ENCODE results near the gene EHBP1.
"Not testable (repeated sequence)": the region's sequence is repeated elsewhere in the genome, so short reads cannot be mapped to it uniquely, and the experiment has no call there.

EHBP1 gene

DNA sequence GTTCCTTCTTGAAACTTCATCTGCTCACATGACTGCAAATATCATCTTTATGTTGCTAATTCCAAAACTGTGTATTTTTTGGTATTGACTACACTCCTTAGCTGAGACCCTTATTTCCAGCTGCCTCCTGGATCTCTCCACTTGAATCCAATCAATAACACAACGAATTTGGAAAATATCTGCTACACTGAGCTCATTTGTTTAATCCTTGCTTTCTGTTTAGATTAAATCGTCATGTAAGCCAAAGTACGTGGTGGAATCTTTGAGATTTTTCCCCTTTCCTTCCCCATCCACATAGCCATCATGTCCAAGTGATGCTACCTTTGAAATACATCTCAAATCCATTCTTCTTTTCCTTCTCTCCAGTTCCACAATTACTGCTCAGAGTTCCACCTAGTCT lies 360.8 kb downstream of the EHBP1 start:
- Histone ChIP-seq H3K4me1 (ENCODE audit: insufficient read depth, insufficient read length) (no peaks in the 10 kb centered on the region), H3K4me3 (ENCODE audit: insufficient read length, low read depth) (no peak overlapping the region), H3K36me3 (ENCODE audit: insufficient read depth, insufficient read length, low read length) (no peaks in the 10 kb centered on the region), H3K9ac (ENCODE audit: insufficient read length, low read depth) (no peak overlapping the region), H3K27me3 (ENCODE audit: insufficient read depth, insufficient read length) (peaks cover 25% of the 10 kb centered on the region), H3K9me3 (ENCODE audit: insufficient read depth, low read length) (no peaks in the 10 kb centered on the region)
- DNase-seq (ENCODE audit: low read depth, low spot score): no peak
- TF ChIP-seq YY1 (IDR thresholded peaks at IDR 0.05; ENCODE audit: insufficient read depth, insufficient read length): no peak
- TF ChIP-seq ZNF274 (IDR thresholded peaks at IDR 0.05; ENCODE audit: low read depth, low read length): no peak
- TF ChIP-seq SUZ12 (IDR thresholded peaks at IDR 0.05; ENCODE audit: extremely low read depth, insufficient read depth, insufficient read length): no peak

DNA sequence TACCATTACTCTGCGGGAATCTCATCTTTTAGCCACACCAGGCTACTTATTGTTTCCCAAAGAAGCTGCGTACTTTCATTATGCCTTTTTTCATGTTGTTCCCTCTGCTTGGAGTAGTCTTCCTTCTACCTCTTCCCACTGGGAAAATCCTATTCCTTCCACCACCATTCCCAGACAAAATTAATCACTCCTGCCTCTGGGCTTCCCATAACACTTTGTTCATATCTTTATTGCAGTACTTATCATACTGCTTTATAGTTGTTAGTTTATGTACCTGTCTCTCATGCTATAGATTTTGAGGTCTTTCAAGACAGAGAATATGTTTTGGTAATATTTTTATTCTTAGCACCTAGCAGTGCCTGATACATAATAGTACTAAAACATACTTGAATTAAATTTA lies 361.3 kb downstream of the EHBP1 start:
- peaks cover 19% of the 10 kb centered on the region for H3K27me3 ChIP-seq (ENCODE audit: insufficient read depth, insufficient read length)
- TF ChIP-seq YY1 (IDR thresholded peaks at IDR 0.05; ENCODE audit: insufficient read depth, insufficient read length): no peak
- no peak for TF ChIP-seq ZNF274 (IDR thresholded peaks at IDR 0.05; ENCODE audit: low read depth, low read length)
- TF ChIP-seq SUZ12 (IDR thresholded peaks at IDR 0.05; ENCODE audit: extremely low read depth, insufficient read depth, insufficient read length): no peak
- no peaks in the 10 kb centered on the region for H3K4me1 ChIP-seq (ENCODE audit: insufficient read depth, insufficient read length)
- no peak for DNase-seq (ENCODE audit: low read depth, low spot score)
- no peaks in the 10 kb centered on the region for H3K36me3 ChIP-seq (ENCODE audit: insufficient read depth, insufficient read length, low read length)
- no peak overlapping the region for H3K4me3 ChIP-seq (ENCODE audit: insufficient read length, low read depth)
- no peaks in the 10 kb centered on the region for H3K9me3 ChIP-seq (ENCODE audit: insufficient read depth, low read length)
- H3K9ac ChIP-seq (ENCODE audit: insufficient read length, low read depth): no peak overlapping the region

DNA sequence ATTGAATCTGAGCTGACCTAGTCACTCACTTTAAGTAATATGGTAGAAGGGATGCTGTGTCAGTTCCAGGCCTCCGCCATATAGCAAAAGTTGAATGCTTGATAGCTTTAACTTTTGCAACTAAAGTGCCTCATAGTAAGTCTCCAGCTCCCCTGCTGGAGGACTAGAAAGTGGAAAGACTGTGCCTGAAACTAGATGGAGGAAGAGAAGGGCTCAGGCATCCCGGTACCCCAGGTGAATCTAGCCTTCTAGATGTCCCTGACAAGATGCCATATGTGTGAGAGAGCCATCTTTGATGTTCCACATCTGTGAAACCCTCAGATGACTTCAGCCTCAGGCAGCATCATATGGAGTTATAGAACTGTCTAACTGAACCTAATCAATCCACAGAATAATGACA lies 366.2 kb downstream of the EHBP1 start:
- Histone ChIP-seq H3K4me3 (ENCODE audit: insufficient read length, low read depth) (no peak overlapping the region), H3K4me1 (ENCODE audit: insufficient read depth, insufficient read length) (no peaks in the 10 kb centered on the region), H3K9ac (ENCODE audit: insufficient read length, low read depth) (no peak overlapping the region), H3K27me3 (ENCODE audit: insufficient read depth, insufficient read length) (no peaks in the 10 kb centered on the region), H3K36me3 (ENCODE audit: insufficient read depth, insufficient read length, low read length) (no peaks in the 10 kb centered on the region), H3K9me3 (ENCODE audit: insufficient read depth, low read length) (no peaks in the 10 kb centered on the region)
- no peak for DNase-seq (ENCODE audit: low read depth, low spot score)
- TF ChIP-seq YY1 (IDR thresholded peaks at IDR 0.05; ENCODE audit: insufficient read depth, insufficient read length) (no peak), SUZ12 (IDR thresholded peaks at IDR 0.05; ENCODE audit: extremely low read depth, insufficient read depth, insufficient read length) (no peak), ZNF274 (IDR thresholded peaks at IDR 0.05; ENCODE audit: low read depth, low read length) (no peak)

DNA sequence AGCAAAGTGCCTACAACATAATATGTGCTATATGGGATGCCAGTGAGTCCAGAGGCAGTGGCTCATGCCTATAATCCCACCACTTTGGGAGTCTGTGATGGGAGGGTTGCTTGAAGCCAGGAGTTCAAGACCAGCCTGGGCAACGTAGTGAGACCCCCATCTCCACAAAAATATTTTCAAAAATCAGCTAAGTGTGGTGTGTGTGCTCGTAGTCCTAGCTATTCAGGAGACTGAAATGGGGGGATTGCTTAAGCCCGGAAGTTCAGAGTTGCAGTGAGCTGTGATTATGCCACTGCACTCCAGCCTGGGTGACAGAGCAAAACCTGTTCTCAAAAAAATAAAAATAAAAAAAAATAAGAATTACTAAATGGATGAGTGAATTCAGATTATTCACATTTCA lies 368.5 kb downstream of the EHBP1 start:
- H3K4me3 ChIP-seq (ENCODE audit: insufficient read length, low read depth): no peak overlapping the region
- TF ChIP-seq SUZ12 (IDR thresholded peaks at IDR 0.05; ENCODE audit: extremely low read depth, insufficient read depth, insufficient read length) (no peak), YY1 (IDR thresholded peaks at IDR 0.05; ENCODE audit: insufficient read depth, insufficient read length) (no peak), ZNF274 (IDR thresholded peaks at IDR 0.05; ENCODE audit: low read depth, low read length) (no peak)
- DNase-seq (ENCODE audit: low read depth, low spot score): no peak
- H3K9me3 ChIP-seq (ENCODE audit: insufficient read depth, low read length): no peaks in the 10 kb centered on the region
- no peaks in the 10 kb centered on the region for H3K36me3 ChIP-seq (ENCODE audit: insufficient read depth, insufficient read length, low read length)
- no peak overlapping the region for H3K9ac ChIP-seq (ENCODE audit: insufficient read length, low read depth)
- H3K27me3 ChIP-seq (ENCODE audit: insufficient read depth, insufficient read length): no peaks in the 10 kb centered on the region
- H3K4me1 ChIP-seq (ENCODE audit: insufficient read depth, insufficient read length): no peaks in the 10 kb centered on the region

DNA sequence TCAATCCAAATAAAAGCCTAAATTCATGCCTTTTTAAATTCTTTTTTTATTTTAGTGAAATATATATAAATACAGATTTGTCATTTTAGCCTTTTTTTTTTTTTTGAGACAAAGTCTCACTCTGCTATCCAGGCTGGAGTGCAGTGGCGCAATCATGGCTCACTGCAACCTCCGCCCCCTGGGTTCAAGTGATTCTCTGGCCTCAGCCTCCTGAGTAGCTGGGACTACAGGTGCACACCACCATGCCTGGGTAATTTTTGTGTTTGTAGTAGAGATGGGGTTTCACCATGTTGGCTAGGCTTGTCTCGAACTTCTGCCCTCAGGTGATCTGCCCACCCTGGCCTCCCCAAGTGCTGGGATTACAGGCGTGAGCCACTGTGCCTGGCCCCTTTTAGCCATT lies 368.9 kb downstream of the EHBP1 start:
- not testable (repeated sequence) for DNase-seq (ENCODE audit: low read depth, low spot score); H3K36me3 ChIP-seq (ENCODE audit: insufficient read depth, insufficient read length, low read length); H3K4me3 ChIP-seq (ENCODE audit: insufficient read length, low read depth); H3K9ac ChIP-seq (ENCODE audit: insufficient read length, low read depth); H3K9me3 ChIP-seq (ENCODE audit: insufficient read depth, low read length); H3K27me3 ChIP-seq (ENCODE audit: insufficient read depth, insufficient read length); H3K4me1 ChIP-seq (ENCODE audit: insufficient read depth, insufficient read length)

DNA sequence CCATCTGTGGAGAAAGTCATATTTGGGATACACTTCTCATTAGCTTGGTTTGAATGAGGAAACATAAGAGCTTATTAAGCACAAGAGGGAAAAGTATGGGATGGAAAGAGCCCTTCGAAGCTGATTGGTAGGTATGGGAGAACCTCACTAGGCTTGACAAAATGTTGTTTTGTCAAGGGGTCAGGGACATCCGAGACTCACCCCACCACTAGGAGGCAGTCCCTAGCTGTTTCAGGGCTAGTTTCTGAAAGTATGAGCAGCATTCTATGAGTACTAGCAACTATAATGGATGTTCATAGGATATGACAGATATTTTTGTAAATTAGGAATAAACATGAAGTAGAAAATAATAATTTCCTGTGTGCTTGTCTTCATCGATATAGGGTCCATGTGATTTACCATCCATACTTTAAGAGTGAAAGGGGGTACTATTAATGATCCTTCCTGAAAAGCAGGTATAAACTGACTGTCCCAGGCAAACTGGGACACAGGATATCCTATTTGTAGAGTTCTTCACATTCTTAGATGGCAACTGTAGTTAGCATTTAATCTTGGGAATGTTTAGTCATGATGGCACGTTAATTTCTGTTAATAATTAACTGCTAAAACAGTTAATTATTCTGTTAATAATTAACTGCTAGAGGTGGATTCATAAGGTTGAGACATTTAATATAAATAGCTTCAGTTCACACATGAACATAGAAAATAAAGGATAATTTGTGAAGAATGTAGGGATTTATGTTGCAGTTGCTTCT lies 373.5 kb downstream of the EHBP1 start:
- DNase-seq (ENCODE audit: low read depth, low spot score): no peak
- H3K9me3 ChIP-seq (ENCODE audit: insufficient read depth, low read length): no peaks in the 10 kb centered on the region
- TF ChIP-seq YY1 (IDR thresholded peaks at IDR 0.05; ENCODE audit: insufficient read depth, insufficient read length) (no peak), SUZ12 (IDR thresholded peaks at IDR 0.05; ENCODE audit: extremely low read depth, insufficient read depth, insufficient read length) (no peak), ZNF274 (IDR thresholded peaks at IDR 0.05; ENCODE audit: low read depth, low read length) (no peak)
- no peak overlapping the region for H3K4me3 ChIP-seq (ENCODE audit: insufficient read length, low read depth)
- no peaks in the 10 kb centered on the region for H3K36me3 ChIP-seq (ENCODE audit: insufficient read depth, insufficient read length, low read length)
- H3K27me3 ChIP-seq (ENCODE audit: insufficient read depth, insufficient read length): no peaks in the 10 kb centered on the region
- no peaks in the 10 kb centered on the region for H3K4me1 ChIP-seq (ENCODE audit: insufficient read depth, insufficient read length)
- no peak overlapping the region for H3K9ac ChIP-seq (ENCODE audit: insufficient read length, low read depth)

DNA sequence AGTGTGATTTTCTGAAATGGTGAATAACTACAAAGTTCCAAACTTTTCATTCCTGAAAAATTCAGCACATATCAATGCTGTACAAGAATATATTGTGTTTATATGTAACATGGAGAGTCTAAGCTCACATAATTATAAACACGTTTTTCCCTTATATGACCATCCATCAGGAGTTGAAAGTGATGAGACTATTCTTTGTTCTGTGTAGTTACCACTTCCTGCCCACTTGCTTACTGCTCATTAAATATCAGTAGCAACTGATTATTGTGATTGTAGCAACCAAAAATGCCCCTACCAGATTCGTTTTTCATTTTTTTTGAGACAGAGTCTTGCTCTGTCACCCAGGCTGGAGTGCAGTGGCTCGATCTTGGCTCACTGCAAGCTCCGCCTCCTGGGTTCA lies 375.9 kb downstream of the EHBP1 start:
- Histone ChIP-seq H3K27me3 (ENCODE audit: insufficient read depth, insufficient read length) (no peaks in the 10 kb centered on the region), H3K9me3 (ENCODE audit: insufficient read depth, low read length) (no peaks in the 10 kb centered on the region), H3K4me3 (ENCODE audit: insufficient read length, low read depth) (no peak overlapping the region), H3K4me1 (ENCODE audit: insufficient read depth, insufficient read length) (no peaks in the 10 kb centered on the region), H3K36me3 (ENCODE audit: insufficient read depth, insufficient read length, low read length) (no peaks in the 10 kb centered on the region), H3K9ac (ENCODE audit: insufficient read length, low read depth) (no peak overlapping the region)
- DNase-seq (ENCODE audit: low read depth, low spot score): no peak
- TF ChIP-seq ZNF274 (IDR thresholded peaks at IDR 0.05; ENCODE audit: low read depth, low read length): no peak
- no peak for TF ChIP-seq YY1 (IDR thresholded peaks at IDR 0.05; ENCODE audit: insufficient read depth, insufficient read length)
- no peak for TF ChIP-seq SUZ12 (IDR thresholded peaks at IDR 0.05; ENCODE audit: extremely low read depth, insufficient read depth, insufficient read length)
